GM12878 (cell line): ENCODE results near the gene FAM193B. TPM values are rescaled to one million over a fixed set of nuclear protein-coding genes. Genes with fewer than 3 reads are reported as not detected.

ENCODE experiments used
- ATAC-seq: fragments of 200-7000 bp; cut with Tn5 transposase; 3 replicates; pipeline ENCODE4 v1.9.1; 2020; ENCODE audit warnings: mild to moderate bottlenecking, moderate library complexity
- BruUV-seq: library from RNA; stranded (reverse); fragments of 400-500 nt; replicated peaks from 2 replicates; lab custom pipeline; 2021; lab: Mats Ljungman, UMichigan
- CTCF ChIA-PET: fragments of 300-600 bp; sonication (Branson Sonifier 250); formaldehyde crosslinking; extraction: SDS; loops from one replicate; lab custom pipeline; 2021; ENCODE audit warnings: inconsistent platforms; lab: Yijun Ruan, JAX
- POLR2A ChIA-PET: fragments of 350-600 bp; formaldehyde crosslinking; extraction: SDS; loops from one replicate; lab custom pipeline; 2021; ENCODE audit warnings: inconsistent platforms; lab: Charles Lee
- RAD21 ChIA-PET: fragments of 300-600 bp; sonication (Branson Sonifier 250); formaldehyde crosslinking; loops from one replicate; lab custom pipeline; 2023; ENCODE audit warnings: antibody characterized with exemption; ENCODE audit not compliant: unreplicated experiment; lab: Charles Lee
- SMC1A ChIA-PET: fragments of 300-600 bp; sonication (Branson Sonifier 250); formaldehyde crosslinking; loops from one replicate; lab custom pipeline; 2023; ENCODE audit not compliant: unreplicated experiment, uncharacterized antibody; lab: Charles Lee
- DNase-seq: peaks from one replicate; pipeline ENCODE4 v3.0.0-alpha.2; 2011; ENCODE audit warnings: low read depth, low spot score
- FAIRE-seq: peaks from 3 replicates; lab custom pipeline; 2011; peaks lifted over from hg19 to GRCh38; lab: Jason Lieb, UNC
- H2AFZ ChIP-seq: 2 replicates; pipeline ENCODE4 v1.6.0; 2011; ENCODE audit warnings: low read depth, low read length, control low read depth; ENCODE audit not compliant: control insufficient read depth
- H3K27ac ChIP-seq: 2 replicates; pipeline ENCODE4 v1.5.1; 2011; ENCODE audit warnings: control low read depth; ENCODE audit not compliant: control insufficient read depth, insufficient read depth
- H3K27me3 ChIP-seq, 2 experiments: replicated peaks in 1 of 2; 2 replicates each; pipeline versions ENCODE4 v1.6.0 to v1.6.1; 2011; ENCODE audit warnings: low read length in 1 of 2; ENCODE audit not compliant: control insufficient read depth in 2 of 2, insufficient read depth in 2 of 2
- H3K36me3 ChIP-seq, 2 experiments: 2 replicates each; pipeline ENCODE4 v1.5.1; 2011; ENCODE audit warnings: low read length in 1 of 2; ENCODE audit not compliant: control insufficient read depth in 2 of 2, insufficient read depth in 2 of 2
- H3K4me1 ChIP-seq: 2 replicates; pipeline ENCODE4 v1.6.1; 2011; ENCODE audit warnings: mild to moderate bottlenecking, low read length, moderate library complexity, mixed read lengths; ENCODE audit not compliant: control insufficient read depth, insufficient read depth
- H3K4me2 ChIP-seq: 2 replicates; pipeline ENCODE4 v1.6.0; 2011; ENCODE audit warnings: control low read depth; ENCODE audit not compliant: control insufficient read depth, insufficient read depth
- H3K4me3 ChIP-seq: fragments of 200-600 bp; sonication (generic); 2 replicates; pipeline ENCODE4 v1.5.1; 2016
- H3K79me2 ChIP-seq: 2 replicates; pipeline ENCODE4 v1.6.0; 2011; ENCODE audit warnings: low read length; ENCODE audit not compliant: control insufficient read depth, insufficient read depth
- H3K9ac ChIP-seq: 2 replicates; pipeline ENCODE4 v1.8.0; 2011; ENCODE audit warnings: low read length, control low read depth, mixed read lengths; ENCODE audit not compliant: control insufficient read depth, insufficient read depth
- H3K9me3 ChIP-seq: replicated peaks from 3 replicates; pipeline ENCODE4 v1.5.1; 2011; ENCODE audit warnings: mild to moderate bottlenecking, low read length; ENCODE audit not compliant: control insufficient read depth, insufficient read depth
- H4K20me1 ChIP-seq: 2 replicates; pipeline ENCODE4 v1.6.0; 2011; ENCODE audit not compliant: control insufficient read depth, insufficient read depth
- GATAD2B ChIP-seq: fragments of 450-650 bp; conservative IDR thresholded peaks from 2 replicates; pipeline ENCODE4 v1.6.1; 2017; ENCODE audit warnings: low read depth, mild to moderate bottlenecking, moderate library complexity
- IRF4 ChIP-seq: IDR thresholded peaks from 2 replicates; pipeline ENCODE4 v1.6.1; 2011; ENCODE audit warnings: low read depth, low read length
- NFXL1 ChIP-seq: fragments of 450-650 bp; IDR thresholded peaks from 2 replicates; pipeline ENCODE4 v1.6.1; 2017; ENCODE audit warnings: antibody characterized with exemption, mild to moderate bottlenecking, borderline replicate concordance
- NFYB ChIP-seq: IDR thresholded peaks from 2 replicates; pipeline ENCODE4 v1.6.1; 2011; ENCODE audit warnings: low read depth, mild to moderate bottlenecking, low read length, improper control_type of control experiment, moderate library complexity; ENCODE audit not compliant: insufficient read depth
- RCOR1 ChIP-seq: conservative IDR thresholded peaks from 2 replicates; pipeline ENCODE4 v1.6.1; 2012; ENCODE audit warnings: low read depth, low read length, improper control_type of control experiment
- SMARCA5 ChIP-seq: fragments of 450-650 bp; IDR thresholded peaks from 2 replicates; pipeline ENCODE4 v1.6.1; 2017; ENCODE audit warnings: mild to moderate bottlenecking
- YBX1 ChIP-seq: fragments of 450-650 bp; IDR thresholded peaks from 2 replicates; pipeline ENCODE4 v1.6.1; 2016; ENCODE audit warnings: antibody characterized with exemption
- WGBS: methylation state at CpG from one replicate; pipeline ENCODE4 v1.1.6; 2016; ENCODE audit warnings: low lambda C conversion rate; ENCODE audit not compliant: insufficient replicate concordance, insufficient coverage; ENCODE audit errors: missing lambda C conversion rate; 5-methylcytosine and 5-hydroxymethylcytosine counted together
- in situ Hi-C: fragments of 300-500 bp; cut with MboI; formaldehyde crosslinking; loops from 9 replicates; pipeline ENCODE4 v1.14.3; 2018; ENCODE audit warnings: mixed read lengths
- intact Hi-C: fragments of 100-400 bp; cut with micrococcal nuclease; formaldehyde crosslinking; loops from one replicate; pipeline ENCODE4 v1.14.2; 2022; ENCODE audit not compliant: unreplicated experiment
- polyA plus RNA-seq, 11 experiments: library from polyadenylated mRNA; depleted of rRNA in 4 of 11; unstranded in 6 of 11; stranded (reverse) in 5 of 11; fragments of >200 nt; fragmentation: Nextera tagmentation in 4 of 11; fragmentation: Illumina TruSeq in 1 of 11; extraction: Ambion mirVana in 4 of 11; extraction: Trizol in 1 of 11; gene quantifications; 1 replicate in 1 of 11; 2 replicates in 10 of 11; pipeline versions ENCODE4 v1.2.1 to v1.2.3, GENCODE V29; 2011 to 2016; ENCODE audit warnings: inconsistent platforms in 2 of 11, missing spikeins in 2 of 11, low read depth in 1 of 11
- total RNA-seq, 4 experiments: library from RNA; depleted of rRNA in 3 of 4; stranded (reverse); fragments of >200 nt in 3 of 4; fragmentation: Illumina TruSeq in 1 of 4; extraction: Trizol in 1 of 4; gene quantifications; 2 replicates each; pipeline versions ENCODE4 v1.2.1 to v1.2.3, GENCODE V29; 2013 to 2021

The FAM193B gene
- total and polyA plus RNA-seq, 10 of the 15 experiments (the other 5 are each of a cell fraction or from before 2014, with no cell fraction given), result 3.3 to 47.0 (median 25.1) TPM

GRCh38 chr5:177504086-177505056 is 50.0 kb downstream of the FAM193B start:
- Histone ChIP-seq H3K79me2 (peaks cover 24% of the 10 kb centered on the region), H3K4me1 (peaks cover 43% of the 10 kb centered on the region), H3K27ac (no peak overlapping the region), H3K4me3 (no peak overlapping the region), H3K9me3 (no peaks in the 10 kb centered on the region), H3K4me2 (no peak overlapping the region), H2AFZ (no peak overlapping the region), H3K27me3 (no peaks in the 10 kb centered on the region), H4K20me1 (no peaks in the 10 kb centered on the region), H3K36me3 (peaks cover 7 to 19% of the 10 kb centered on the region in 2 experiments; a peak in 3 of 4 replicates), H3K9ac (no peak overlapping the region)
- no peak for TF ChIP-seq NFXL1
- no peak for TF ChIP-seq GATAD2B
- no peak for TF ChIP-seq RCOR1
- no peak for TF ChIP-seq IRF4
- TF ChIP-seq SMARCA5, result no peak
- TF ChIP-seq NFYB, result no peak
- TF ChIP-seq YBX1, result no peak
- WGBS, result 93% methylated on average over 44 of the region's 47 CpGs
- ChIA-PET RAD21 (interaction anchor here (0.6 kb wide), 1 partner anchor 183 kb away, joined by 3 read pairs; no protein-coding TSS in a partner anchor), POLR2A (interaction anchor here (0.5 to 1.1 kb wide), 2 partner anchors 77 to 104 kb away, joined by 3 to 5 read pairs; no protein-coding TSS in a partner anchor), CTCF (interaction anchor here (1.5 kb wide), 1 partner anchor 195 kb away, joined by 6 read pairs; no protein-coding TSS in a partner anchor), SMC1A (no interaction called here)
- intact Hi-C loops, result loop anchor here (5.0 to 10.0 kb wide), 3 partner anchors 98 to 390 kb away; partner anchors contain the start of genes B4GALT7 and MXD3
- DNase-seq (no peak), FAIRE-seq (no peak), ATAC-seq (no peak)
- in situ Hi-C loops, result no loop called here
- no TSS peak for BruUV-seq
